Measurements from ENCODE around the gene GNPDA1.
A peak's percentile ranks its signal among the peaks of the same experiment; 100 is the strongest.

Gene GNPDA1

GRCh38 chr5:142020122-142020659, 7.4 kb upstream of the GNPDA1 start:
- no peak for DNase-seq

GRCh38 chr5:142017832-142018427, 5.1 kb upstream of the GNPDA1 start:
- no peak for DNase-seq

GRCh38 chr5:142016556-142016955, 3.7 kb upstream of the GNPDA1 start:
- DNase-seq = no peak

- DNase-seq = no peak
Measured at GRCh38 chr5:142015781-142016533, 3.1 kb upstream of the GNPDA1 start.

GRCh38 chr5:142014911-142015584, 2.2 kb upstream of the GNPDA1 start:
- DNase-seq = peak; percentile 39

GRCh38 chr5:142013734-142014521, 1.1 kb upstream of the GNPDA1 start:
- DNase-seq = no peak

- peak; percentile 6 for DNase-seq
Measured at GRCh38 chr5:142012186-142012785, 541 bp downstream of the GNPDA1 start.

DNA sequence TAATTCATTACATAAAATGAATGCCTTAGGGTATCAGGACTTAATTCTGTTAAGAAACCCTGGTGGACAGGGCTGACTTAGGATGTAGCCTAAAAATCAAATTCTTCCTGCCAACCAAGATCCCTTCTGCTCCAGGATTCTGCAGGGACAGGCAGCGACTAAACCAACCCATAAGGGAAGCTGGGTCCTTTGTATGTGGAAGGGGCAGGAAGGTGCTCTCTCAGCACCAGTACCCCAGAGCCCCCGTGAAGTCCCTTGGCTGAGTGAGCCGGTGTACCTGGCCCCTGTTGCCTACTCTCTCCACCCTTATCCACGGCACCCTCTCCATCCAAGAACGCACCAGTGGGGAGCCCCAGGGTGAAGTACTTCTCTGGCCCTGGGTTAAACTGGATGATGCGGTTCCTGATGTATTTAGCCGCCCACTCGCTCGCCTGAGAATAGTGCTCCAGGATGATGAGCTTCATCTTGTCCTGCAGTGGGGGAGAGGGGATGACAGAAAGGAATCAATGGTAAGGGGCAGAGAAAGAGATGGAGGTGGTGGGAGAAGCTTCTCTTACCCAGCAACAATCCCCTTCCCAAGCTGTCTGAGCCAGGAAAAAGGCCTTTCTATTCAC, 1.1 kb downstream of the GNPDA1 start:
- no peak for DNase-seq

DNA sequence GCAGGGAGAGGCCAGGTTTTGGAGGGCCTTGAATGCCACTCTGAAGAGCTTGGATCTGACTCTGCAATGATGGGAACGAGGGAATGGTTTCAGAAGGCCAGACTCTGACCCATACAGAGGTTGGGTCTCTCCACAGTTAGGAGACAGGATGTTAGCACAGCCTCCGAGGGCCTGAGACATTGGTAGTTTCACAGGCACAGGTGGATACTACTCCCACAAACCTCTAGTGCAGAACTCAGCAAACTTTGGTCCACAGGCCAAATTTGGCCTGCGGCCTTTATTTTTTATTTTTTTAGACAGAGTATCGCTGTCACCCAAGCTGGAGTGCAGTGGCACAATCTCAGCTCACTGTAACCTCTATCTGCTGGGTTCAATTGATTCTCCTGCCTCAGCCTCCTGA, 2.9 kb downstream of the GNPDA1 start:
- DNase-seq = no peak

DNA sequence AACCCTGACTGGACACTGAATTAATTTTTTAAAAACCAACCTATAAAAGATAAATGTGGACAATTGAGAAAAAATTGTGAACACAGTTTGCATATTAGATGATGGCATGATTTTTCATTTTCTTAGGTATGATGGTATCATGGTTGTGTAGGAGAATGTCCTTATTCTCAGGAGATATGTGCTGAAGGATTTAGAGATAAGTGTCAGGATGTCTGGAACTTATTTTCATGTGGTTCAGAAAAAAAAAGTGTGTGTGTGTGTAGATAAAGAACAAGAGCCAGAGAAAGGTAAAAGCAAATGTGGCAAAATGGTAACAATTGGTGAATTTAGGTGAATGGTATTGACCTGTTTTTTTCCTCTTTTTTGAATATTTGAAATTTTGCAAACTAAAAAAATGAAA, 4.0 kb downstream of the GNPDA1 start:
- DNase-seq = no peak

- DNase-seq = no peak
Measured at GRCh38 chr5:142007237-142007544, 5.6 kb downstream of the GNPDA1 start.

GRCh38 chr5:142006363-142007236, 6.2 kb downstream of the GNPDA1 start:
- DNase-seq = no peak

DNA sequence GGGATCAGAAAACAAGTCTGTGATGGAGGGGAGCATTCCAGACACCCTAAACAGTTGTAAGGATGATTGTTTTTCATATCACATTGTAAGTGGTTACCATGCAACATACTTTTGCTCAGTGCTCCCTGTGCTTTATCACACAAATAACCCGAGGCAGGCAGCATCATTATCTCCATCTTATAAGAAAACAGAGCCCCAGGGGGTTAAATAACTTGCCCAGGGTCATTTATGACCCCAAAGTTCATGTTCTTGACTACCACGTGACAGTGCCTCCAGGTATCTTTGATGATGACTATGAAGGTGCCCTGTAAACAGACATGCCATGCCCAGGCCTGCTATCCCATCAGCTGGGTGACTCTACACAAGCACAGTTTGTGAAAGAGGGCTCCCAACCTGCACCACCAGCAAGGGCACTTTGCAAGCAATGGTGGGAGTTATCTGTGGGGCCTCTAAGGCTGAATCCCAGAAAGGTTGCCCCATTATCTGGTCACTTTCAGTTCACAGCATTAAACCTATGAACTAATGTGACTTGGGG, 9.5 kb downstream of the GNPDA1 start:
- no peak for DNase-seq

DNA sequence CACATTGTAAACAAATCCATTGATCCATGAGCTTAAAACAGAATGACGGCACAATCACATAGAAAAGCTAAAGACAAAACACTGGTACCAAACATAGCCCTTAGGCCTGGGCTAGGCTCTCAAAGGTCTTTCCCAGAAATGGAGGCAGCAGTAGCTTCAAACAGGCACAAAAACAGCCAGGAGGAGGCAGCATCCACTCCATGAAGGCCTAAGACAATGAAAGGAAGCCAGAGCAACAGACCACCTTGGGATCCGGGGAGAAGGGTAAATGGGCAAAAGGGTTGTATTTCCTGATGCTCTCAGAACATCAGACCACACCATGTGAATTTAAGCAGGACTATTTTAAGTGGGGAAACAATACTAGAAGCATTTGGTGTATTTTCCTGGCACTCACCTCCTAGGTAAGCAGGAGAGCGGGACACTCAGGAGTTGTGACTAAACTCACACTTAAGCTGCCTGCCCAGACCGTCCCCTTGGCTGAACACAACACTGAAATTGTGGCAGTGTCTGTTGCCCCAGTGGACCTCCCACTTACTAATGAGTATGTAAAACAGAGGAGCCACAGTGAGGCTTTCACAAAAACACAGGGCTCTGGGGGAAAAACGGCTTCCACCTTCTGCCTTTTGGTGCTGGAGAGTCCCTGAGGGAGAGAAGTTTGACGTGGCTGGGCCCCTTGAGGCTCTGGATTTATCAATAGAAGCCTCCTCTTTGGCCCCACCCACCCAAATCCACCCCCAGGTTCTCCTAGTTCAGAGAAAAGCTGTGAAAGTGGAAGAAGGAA, 11.9 kb downstream of the GNPDA1 start:
- DNase-seq = peak; percentile 6

- DNase-seq = no peak
Measured at GRCh38 chr5:142000173-142000572, 12.7 kb downstream of the GNPDA1 start.

DNA sequence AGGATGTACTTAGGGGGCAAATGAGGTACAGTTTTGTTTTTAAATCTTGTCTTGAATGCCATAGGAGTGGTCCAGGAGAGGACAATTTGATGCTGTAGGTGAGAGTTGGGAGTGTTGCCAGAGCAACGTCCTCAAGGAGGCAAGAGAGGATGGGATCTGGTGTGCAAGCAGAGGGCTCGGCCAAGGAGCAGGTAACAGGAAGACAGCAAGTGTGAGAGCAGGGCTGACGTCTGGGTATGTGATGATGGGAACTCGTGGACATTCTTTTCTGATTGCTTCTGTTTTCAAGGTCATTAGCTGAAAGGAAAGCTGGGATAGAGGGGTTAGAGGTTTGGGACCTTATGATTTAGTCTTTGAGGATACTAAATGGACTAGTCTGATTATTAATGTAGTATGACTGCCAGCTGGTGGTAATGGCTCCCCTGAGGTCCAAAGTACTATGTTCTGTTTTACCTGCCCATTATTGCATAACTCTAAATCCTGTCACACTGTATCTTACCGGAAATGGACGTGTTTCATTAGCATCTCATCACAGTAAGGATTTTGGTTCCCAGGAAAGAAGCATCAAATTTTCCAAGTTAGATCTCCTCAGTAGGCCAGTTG, 15.4 kb downstream of the GNPDA1 start:
- DNase-seq = no peak

DNA sequence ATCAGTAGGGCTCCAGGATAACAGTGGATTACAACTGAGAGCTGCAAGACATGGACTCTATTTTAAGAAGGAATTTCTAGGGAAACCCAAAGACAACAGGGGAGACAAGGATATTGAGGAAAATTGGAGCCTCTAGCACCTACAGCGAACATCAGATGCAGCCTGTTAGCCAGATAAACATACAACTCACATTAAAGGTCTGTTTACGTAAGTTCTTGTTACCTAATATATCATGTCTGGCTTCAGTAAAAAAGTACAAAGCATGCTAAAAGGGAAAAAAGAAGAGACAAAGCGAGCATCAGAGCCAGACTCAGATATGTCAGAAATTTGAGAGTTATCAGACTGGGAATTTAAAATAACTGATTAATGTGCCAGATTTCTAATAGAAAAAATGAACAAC, 17.2 kb downstream of the GNPDA1 start:
- no peak for DNase-seq

DNA sequence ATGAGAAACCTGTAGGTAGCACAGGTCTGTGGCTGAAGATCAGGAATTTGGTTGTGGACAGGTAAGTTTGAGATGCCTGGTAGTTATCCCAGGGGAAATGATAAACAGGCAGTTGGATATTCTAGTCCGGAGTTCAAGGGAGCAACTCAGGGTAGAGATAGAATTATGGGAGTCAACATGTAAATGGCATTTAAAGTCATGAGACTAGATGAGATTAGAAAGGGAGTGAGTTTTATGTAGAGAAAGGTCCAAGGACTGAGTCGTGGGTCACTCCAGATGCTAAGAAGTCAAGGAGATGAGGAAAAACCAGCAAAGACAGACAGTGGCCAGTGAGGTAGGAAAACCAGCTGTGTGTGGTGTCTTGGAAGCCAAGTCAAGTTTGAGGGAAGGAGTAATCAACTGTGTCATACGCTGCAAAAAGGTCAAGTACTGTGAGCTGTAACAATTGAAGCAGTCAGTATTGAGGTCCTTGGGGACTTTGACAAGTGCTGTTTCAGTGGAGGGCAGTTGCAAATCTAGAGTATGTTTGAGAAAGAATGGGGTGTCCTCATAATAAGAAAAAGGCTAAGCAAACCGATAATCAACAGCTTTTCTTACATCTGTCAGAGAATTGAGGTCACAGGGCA, 18.2 kb downstream of the GNPDA1 start:
- DNase-seq = no peak

DNA sequence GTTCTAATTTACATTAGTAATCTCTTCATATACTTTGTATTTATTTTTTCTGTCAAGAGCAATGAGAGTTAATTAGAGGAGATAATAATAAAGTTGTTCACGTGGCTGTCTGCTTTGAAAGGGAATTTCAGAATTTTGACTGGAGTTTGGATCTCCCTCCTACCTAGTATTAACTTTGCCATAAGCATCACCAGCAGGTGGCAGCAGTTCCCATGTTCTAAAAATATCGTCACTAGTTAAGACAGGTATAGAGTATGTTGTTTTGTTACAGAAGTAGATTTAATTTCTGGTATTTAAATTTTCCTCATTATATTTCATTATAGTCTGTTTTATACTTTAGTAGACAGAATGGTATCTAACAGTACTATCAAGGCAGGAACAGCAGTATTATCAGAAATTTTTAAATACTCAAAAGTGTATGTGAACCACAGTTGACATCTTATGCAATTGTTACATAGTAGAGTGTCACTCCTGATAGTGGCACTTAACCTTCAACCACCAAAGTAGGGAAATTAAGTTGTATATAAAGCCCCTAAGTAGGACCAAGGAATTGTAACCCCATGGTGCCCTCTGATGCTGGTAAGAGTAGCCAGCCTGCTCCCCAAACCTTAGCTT, 20.4 kb downstream of the GNPDA1 start:
- DNase-seq = peak; percentile 13
